Measurements from ENCODE around the gene STK16. TPM values are rescaled to one million over a fixed set of nuclear protein-coding genes. Genes with fewer than 3 reads are reported as not detected.

STK16 gene
- total and polyA plus RNA-seq, 2 of the 13 experiments (the other 11 are each of a cell fraction or from before 2014, with no cell fraction given) = 28.0 to 50.9 TPM

DNA sequence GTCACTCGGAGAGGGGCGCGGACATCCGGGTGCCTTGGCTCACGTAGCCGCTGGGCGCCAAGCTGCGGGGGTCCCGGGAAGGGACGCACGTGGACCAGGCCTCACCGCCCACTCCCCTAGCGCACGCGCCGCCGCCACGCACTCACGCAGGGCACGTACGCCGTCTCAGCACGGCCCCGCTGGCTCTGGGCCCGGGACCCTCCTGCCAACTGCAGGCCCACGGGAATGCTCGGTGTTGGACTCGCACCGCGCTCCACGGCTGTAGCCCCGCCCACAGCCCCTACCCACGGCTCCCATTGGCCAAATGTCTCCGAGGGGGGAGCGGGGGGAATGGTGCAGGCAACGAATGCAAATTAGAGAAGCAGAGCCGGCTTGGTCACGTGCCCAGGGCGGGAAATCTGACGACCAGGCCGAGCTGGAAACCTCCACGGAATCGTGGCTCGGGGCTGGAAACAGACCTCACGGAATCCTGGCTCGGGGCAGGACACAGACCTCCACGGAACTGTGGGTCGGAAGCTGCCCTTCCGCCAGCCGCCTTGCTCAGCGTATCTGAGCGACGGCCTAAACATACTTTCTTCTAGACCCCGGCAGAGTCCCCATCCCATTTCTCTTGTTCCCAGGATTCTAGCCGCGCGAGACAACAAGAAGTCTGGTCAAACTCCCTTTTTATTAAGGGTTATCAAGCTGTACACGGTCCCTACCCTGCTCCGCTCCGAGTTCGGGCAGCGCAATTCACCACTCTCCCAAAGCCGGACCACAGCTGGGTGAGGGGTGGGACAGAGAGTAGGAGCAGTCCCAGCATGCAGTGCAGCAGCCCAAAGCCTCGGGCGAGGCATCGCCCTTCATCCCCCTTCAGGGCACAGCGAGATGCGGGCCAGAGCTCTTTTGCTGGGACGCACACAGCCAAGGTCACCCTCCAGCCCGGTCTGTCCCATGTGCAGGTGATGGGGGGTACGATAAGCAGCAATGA lies 26.3 kb upstream of the STK16 start, which contains the start of gene ABCB6 (continued):
- peak; percentile 85 for TF ChIP-seq ARID5B (CRISPR knock-in tag; IDR thresholded peaks at IDR 0.05)
- TF ChIP-seq NKX3-1 (CRISPR knock-in tag; IDR thresholded peaks at IDR 0.05) = peak; percentile 96
- TF ChIP-seq REL (CRISPR knock-in tag; conservative IDR thresholded peaks at IDR 0.05) = no peak; the same call in 1 of the 2 replicates
- TF ChIP-seq, protein P1, sequence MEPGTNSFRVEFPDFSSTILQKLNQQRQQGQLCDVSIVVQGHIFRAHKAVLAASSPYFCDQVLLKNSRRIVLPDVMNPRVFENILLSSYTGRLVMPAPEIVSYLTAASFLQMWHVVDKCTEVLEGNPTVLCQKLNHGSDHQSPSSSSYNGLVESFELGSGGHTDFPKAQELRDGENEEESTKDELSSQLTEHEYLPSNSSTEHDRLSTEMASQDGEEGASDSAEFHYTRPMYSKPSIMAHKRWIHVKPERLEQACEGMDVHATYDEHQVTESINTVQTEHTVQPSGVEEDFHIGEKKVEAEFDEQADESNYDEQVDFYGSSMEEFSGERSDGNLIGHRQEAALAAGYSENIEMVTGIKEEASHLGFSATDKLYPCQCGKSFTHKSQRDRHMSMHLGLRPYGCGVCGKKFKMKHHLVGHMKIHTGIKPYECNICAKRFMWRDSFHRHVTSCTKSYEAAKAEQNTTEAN (CRISPR knock-in tag; conservative IDR thresholded peaks at IDR 0.05) = no peak
- TF ChIP-seq SP2 (CRISPR knock-in tag; IDR thresholded peaks at IDR 0.05) = 0 out of 2 replicates have a peak, but pooled peaks have one; percentile 56
- TF ChIP-seq NRL (CRISPR knock-in tag; IDR thresholded peaks at IDR 0.05; ENCODE audit: borderline replicate concordance) = peak; percentile 97
- TF ChIP-seq NFKBIZ (CRISPR knock-in tag; IDR thresholded peaks at IDR 0.05) = no peak
- TF ChIP-seq ZNF777 (CRISPR knock-in tag; IDR thresholded peaks at IDR 0.05) = peak; percentile 82
- TF ChIP-seq MATR3 (CRISPR knock-in tag; IDR thresholded peaks at IDR 0.05) = no peak
- peak; percentile 95 for TF ChIP-seq ZNF136 (CRISPR knock-in tag; IDR thresholded peaks at IDR 0.05; ENCODE audit: low read depth)
- peak; percentile 95 for TF ChIP-seq ZNF616 (CRISPR knock-in tag; IDR thresholded peaks at IDR 0.05; ENCODE audit: low read depth)
- peak; percentile 82 for TF ChIP-seq HNRNPK (IDR thresholded peaks at IDR 0.05; ENCODE audit: low read depth, low read length, poor library complexity, severe bottlenecking)
- peak; percentile 98; the same call in 1 of the 2 replicates for TF ChIP-seq ZNF354B (CRISPR knock-in tag; IDR thresholded peaks at IDR 0.05)
- TF ChIP-seq, protein P2, sequence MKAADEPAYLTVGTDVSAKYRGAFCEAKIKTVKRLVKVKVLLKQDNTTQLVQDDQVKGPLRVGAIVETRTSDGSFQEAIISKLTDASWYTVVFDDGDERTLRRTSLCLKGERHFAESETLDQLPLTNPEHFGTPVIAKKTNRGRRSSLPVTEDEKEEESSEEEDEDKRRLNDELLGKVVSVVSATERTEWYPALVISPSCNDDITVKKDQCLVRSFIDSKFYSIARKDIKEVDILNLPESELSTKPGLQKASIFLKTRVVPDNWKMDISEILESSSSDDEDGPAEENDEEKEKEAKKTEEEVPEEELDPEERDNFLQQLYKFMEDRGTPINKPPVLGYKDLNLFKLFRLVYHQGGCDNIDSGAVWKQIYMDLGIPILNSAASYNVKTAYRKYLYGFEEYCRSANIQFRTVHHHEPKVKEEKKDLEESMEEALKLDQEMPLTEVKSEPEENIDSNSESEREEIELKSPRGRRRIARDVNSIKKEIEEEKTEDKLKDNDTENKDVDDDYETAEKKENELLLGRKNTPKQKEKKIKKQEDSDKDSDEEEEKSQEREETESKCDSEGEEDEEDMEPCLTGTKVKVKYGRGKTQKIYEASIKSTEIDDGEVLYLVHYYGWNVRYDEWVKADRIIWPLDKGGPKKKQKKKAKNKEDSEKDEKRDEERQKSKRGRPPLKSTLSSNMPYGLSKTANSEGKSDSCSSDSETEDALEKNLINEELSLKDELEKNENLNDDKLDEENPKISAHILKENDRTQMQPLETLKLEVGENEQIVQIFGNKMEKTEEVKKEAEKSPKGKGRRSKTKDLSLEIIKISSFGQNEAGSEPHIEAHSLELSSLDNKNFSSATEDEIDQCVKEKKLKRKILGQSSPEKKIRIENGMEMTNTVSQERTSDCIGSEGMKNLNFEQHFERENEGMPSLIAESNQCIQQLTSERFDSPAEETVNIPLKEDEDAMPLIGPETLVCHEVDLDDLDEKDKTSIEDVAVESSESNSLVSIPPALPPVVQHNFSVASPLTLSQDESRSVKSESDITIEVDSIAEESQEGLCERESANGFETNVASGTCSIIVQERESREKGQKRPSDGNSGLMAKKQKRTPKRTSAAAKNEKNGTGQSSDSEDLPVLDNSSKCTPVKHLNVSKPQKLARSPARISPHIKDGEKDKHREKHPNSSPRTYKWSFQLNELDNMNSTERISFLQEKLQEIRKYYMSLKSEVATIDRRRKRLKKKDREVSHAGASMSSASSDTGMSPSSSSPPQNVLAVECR (CRISPR knock-in tag; IDR thresholded peaks at IDR 0.05; ENCODE audit: borderline replicate concordance) = peak; percentile 96
- TF ChIP-seq, protein P3, sequence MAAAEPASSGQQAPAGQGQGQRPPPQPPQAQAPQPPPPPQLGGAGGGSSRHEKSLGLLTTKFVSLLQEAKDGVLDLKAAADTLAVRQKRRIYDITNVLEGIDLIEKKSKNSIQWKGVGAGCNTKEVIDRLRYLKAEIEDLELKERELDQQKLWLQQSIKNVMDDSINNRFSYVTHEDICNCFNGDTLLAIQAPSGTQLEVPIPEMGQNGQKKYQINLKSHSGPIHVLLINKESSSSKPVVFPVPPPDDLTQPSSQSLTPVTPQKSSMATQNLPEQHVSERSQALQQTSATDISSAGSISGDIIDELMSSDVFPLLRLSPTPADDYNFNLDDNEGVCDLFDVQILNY (CRISPR knock-in tag; conservative IDR thresholded peaks at IDR 0.05) = peak; percentile 95
